WI38 (cell line): ENCODE measurements around the gene ACER2.

ENCODE experiments used
- H3K4me3 ChIP-seq: 2 replicates; pipeline ENCODE4 v1.5.1; 2011; ENCODE audit warnings: low read depth, mild to moderate bottlenecking, control low read depth, low read length
- TF ChIP-seq, protein P1 (sequence below): IDR thresholded peaks from 2 replicates; pipeline ENCODE4 v1.5.1; 2012; ENCODE audit warnings: low read depth, mild to moderate bottlenecking, control low read depth, low read length

The ACER2 gene

DNA sequence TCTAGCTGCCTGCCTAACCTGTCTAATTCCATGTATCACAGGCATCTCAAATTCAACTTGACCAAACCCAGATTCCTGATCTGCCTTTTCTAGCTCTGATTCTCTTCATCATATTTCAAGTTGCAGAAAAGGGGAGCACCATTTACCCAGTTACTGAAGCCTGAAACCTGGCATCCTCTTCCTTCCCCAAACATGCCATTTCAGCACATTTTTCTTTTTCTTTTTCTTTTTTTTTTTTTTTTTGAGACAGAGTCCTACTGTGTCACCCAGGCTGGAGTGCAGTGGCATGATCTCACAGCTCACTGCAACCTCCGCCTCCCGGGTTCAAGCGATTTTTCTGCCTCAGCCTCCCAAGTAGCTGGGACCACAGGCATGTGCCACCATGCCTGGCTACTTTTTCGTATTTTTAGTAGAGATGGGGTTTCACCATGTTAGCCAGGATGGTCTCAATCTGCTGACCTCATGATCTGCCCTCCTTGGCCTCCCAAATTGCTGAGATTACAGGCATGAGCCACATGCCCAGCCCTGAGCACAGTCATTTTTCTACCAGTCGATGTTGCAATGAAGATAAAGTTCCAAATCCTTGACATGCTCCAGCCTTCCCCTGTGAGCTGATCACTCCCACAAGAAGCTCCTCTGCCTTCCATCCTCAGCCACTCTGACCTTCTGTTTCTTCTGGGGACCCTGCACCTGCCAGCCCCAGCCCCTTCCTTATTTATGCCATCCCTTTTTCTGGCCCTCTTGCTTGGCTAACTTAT, 32.2 kb downstream of the ACER2 start:
- no peak overlapping the region for H3K4me3 ChIP-seq
- TF ChIP-seq, protein P1, sequence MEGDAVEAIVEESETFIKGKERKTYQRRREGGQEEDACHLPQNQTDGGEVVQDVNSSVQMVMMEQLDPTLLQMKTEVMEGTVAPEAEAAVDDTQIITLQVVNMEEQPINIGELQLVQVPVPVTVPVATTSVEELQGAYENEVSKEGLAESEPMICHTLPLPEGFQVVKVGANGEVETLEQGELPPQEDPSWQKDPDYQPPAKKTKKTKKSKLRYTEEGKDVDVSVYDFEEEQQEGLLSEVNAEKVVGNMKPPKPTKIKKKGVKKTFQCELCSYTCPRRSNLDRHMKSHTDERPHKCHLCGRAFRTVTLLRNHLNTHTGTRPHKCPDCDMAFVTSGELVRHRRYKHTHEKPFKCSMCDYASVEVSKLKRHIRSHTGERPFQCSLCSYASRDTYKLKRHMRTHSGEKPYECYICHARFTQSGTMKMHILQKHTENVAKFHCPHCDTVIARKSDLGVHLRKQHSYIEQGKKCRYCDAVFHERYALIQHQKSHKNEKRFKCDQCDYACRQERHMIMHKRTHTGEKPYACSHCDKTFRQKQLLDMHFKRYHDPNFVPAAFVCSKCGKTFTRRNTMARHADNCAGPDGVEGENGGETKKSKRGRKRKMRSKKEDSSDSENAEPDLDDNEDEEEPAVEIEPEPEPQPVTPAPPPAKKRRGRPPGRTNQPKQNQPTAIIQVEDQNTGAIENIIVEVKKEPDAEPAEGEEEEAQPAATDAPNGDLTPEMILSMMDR, result no peak

DNA sequence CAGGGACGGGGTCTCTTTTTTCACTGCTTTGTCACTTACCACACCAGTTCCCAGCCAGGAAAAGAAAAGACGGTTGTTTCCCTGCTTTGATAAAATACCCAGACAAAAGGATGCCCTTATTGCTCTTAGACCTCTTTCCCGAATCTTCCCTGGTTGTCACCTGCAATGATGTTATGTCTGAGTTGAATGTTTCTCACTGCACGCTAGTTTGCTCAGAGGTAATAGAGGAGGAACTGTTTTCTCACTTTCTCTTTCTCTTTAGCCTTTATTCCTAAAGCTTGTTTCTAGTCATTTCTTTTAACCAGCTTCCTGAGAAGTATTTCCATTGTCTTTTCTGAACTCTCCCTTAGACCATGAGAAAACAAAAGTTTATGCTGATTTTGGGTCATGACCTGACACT, 32.9 kb downstream of the ACER2 start:
- TF ChIP-seq, protein P1, result no peak
- H3K4me3 ChIP-seq, result no peak overlapping the region

DNA sequence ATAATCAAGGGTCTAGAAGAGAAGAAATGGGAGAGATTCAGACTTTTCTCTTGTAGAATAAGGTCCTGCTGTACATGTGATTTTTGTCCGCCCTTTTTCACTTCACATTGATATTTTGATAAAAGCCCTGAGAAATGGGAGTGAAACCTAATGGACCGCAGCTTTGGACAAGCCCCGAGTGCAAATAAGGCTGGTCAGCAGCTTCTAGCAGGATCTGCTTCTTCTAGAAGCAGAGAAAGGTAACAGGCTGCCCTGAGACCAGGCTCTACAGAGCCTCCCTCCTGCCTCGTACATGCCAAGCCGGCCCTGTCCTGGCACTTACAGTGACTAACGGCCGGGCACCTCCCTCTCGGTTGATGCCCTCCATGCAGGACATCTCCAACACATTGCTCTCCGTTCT, 33.4 kb downstream of the ACER2 start:
- TF ChIP-seq, protein P1, result no peak
- H3K4me3 ChIP-seq, result no peak overlapping the region

DNA sequence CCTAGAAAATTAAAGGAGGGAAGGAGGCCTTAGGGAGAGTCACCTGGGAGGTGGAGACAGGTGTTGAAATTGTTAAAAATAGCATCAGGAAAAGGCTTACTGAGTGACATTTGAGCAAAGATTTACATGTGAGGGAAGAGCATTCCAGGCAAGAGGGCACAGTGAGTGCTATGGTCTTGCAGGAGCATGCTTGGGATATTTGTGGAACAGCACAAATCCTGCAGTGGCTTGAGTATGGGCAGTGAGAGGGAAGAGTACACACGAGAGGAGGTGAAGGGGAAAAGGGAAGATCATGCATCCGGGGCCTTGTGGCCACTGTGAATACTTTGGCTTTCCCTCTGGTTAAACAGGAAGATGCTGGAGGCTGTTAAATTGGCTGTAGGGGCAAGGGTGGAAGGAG, 36.6 kb downstream of the ACER2 start:
- TF ChIP-seq, protein P1, result no peak
- no peak overlapping the region for H3K4me3 ChIP-seq

DNA sequence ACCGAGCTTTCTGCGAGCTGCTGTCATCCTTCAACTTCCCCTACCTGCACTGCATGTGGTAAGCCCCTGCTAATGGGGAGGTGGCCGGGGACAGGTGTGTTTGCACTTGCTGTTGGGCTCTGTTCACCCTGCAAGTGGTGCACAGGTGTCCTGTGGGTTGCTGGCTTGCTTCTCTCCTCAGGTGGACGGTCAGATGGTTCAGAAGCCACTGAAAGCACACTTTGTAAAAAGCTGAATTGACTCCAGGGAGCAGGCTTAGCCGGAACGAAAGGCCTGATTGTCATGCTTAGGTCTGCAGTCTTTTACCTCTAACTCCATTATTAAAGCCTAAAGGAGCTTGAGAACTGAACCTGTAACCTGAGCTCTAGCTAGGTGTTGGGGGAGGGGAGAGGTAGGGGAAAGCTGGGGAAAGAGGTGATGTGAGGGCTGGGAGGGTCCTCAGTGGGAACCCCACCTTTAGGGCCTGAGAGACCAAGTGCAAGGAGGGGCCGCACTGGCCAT, 37.6 kb downstream of the ACER2 start:
- H3K4me3 ChIP-seq, result no peak overlapping the region
- TF ChIP-seq, protein P1, result no peak

DNA sequence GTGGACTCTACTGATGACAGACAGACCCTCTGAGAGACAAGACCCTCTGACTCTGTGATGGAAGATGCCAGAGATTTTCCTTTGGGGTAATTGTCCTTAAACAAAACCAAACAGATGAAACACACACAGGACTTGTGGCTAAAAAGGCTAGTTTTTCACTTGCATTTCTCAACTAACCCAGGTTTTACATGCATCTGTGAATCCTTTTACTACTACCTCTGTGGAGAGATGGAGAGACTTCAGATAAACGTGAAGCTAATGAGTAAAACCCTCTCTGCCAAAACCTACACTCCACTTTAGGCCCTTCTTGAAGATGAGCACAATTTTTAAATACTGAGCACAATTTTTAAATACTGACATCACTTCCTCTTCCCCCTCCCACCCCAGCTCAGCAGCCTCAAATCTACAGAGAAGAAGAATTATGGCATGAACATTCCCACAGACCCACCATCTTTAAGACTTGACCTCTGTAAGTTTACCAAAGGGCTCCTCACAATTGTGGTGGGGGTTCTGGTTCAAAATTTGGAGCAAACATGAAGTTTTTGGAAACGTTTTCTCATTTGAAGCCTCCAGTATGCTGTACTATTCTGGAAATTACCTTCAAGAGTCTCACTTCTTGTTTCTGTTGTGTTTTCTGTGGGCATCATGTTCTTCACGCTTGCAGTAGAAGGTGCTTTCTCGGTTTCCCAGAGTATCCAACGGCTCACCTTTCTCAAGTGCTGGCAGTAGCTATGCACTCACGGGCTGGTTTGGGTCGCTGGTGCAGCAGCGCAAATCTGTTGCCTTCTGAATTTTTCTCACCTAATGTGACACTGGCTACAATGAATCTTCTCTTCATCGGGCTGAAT, 42.7 kb downstream of the ACER2 start:
- TF ChIP-seq, protein P1, result no peak

DNA sequence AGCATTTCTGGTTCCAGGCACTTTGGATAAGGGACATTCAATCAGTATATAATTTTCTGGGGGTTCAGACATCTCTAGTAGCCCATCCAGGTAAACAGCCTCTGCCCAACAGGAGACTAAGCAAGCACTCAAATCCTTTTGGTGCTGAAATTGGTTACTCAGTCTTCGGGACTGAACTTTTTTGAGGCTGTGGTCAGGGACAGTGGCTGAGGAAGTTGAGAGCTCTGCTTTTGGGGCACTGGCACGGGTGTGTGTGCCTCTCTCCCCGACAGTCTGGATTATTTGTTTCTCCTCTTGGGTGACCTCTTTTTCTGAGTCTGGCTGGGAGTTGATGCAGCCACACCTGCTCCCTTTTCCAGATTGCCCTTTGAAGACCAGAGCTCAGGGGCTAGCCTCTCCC, 47.6 kb downstream of the ACER2 start:
- TF ChIP-seq, protein P1, result no peak
- H3K4me3 ChIP-seq, result no peak overlapping the region

More for the DNA sequence above, 42.7 kb downstream of the ACER2 start:
- no peak overlapping the region for H3K4me3 ChIP-seq
